HG03196 (cell line): ENCODE data around the gene ZGPAT.

Experiments
- ATAC-seq: cut with Tn5 transposase; IDR thresholded peaks from one replicate; pipeline ENCODE4 v1.9.1; 2021; ENCODE audit not compliant: unreplicated experiment

The ZGPAT gene

DNA sequence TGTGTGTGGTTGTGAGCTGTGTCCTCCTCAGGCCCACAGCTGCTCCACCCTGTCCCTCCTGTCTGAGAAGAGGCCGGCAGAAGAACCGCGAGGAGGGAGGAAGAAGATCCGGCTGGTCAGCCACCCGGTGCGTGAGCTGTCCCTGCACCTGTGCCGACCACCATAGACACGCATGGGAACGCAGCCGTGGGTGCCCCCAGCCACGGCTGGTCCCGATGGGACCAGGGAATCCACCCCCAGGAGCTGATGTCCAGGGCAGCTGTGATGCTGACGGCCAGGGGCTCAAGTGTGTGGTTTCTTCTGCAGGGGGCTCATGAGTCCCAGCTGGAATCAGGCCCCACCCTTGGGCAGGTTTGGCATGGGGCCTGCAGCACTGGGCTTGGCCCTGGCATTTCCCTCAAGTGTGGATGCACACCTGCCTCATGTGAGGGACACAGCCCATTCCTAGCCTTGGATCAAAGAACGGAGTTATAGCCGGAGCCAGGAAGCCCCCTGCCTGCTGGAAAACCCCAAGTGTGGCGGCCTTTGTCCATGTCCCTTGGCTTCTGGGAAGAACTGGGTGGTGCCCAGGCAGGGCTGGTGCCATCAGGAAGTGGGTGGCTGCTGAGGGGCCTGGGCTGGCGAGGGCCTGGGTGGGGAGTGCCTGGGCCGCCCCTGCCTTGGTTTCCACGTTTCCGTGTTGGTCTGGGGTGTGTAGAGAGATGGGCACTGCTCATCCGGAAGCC, 16.0 kb upstream of the ZGPAT start:
- ATAC-seq = no peak

DNA sequence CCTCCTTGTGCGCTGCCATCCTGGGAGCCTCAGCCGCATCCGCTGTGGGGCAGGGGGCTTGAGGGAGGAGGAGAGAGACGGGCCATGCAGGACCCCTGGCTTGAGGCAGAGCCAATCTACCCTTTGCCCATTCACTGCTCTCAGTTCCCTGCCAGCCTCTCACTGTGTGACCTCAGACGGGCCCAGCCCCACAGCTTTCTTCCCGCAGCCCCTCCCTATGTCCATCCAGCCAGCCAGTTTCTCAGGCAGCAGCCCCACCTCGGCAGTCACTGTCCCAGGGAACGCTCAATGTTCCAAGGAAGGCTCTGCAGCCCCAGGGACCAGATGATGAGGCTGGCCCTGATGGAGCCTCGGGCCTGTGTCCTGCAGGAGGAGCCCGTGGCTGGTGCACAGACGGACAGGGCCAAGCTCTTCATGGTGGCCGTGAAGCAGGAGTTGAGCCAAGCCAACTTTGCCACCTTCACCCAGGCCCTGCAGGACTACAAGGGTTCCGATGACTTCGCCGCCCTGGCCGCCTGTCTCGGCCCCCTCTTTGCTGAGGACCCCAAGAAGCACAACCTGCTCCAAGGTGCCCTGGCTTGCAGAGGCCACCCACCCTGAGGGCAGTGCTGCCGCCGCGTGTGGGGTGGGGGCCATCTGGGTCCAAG, 15.3 kb upstream of the ZGPAT start:
- no peak for ATAC-seq

DNA sequence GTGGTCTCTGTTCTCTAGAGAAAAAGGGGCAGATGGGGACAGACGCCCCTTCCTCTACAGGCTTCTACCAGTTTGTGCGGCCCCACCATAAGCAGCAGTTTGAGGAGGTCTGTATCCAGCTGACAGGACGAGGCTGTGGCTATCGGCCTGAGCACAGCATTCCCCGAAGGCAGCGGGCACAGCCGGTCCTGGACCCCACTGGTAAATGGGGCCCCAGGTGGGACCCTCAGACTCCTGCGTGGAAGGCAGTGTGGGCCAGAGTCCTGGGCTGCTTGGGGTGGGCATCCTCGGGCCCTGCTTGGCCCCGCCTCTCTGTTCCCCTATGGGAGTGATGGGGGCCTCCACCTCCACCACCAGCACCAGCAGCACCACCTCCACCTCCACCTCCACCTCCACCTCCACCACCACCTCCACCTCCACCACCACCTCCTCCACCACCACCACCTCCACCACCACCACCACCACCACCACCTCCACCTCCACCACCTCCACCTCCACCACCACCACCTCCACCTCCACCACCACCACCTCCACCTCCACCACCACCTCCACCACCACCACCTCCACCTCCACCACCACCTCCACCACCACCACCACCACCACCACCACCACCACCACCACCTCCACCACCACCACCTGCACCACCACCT, 14.6 kb upstream of the ZGPAT start:
- no peak for ATAC-seq

DNA sequence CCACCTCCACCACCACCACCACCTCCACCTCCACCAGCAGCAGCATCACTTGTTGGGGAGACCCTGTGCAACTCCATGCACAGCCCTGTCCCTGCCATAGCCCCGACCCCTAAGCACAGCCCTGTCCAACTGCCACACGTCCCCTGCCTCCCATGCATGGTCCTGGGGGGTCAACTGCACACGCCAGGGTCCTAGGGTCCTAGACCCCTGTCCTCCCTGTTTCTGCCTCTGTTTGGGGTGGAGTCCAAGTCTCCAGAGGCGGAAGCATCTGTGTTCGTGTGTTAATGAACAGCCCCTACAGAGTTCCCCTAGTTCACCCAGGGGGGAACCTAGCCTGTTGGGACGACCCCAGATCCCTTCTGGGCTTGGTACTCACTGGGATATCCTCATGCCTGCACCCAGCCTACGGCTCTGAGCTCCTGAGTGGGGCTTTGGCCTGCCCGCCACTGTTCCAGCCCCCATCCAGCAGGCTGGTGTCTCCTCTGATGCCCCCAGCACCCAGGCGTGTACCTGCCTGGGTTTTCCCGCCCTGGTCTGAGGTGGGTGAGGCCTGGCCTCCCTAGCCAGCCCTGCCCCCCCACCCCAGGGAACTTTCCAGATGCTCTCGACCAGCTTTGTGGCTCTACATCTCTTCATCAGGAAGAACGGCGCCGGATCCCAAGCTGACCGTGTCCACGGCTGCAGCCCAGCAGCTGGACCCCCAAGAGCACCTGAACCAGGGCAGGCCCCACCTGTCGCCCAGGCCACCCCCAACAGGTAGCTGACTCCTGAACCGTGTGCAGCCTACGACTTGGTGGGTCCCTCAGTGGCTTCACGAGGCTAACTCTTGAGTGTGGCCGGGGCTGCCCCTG, 13.9 kb upstream of the ZGPAT start:
- no peak for ATAC-seq

DNA sequence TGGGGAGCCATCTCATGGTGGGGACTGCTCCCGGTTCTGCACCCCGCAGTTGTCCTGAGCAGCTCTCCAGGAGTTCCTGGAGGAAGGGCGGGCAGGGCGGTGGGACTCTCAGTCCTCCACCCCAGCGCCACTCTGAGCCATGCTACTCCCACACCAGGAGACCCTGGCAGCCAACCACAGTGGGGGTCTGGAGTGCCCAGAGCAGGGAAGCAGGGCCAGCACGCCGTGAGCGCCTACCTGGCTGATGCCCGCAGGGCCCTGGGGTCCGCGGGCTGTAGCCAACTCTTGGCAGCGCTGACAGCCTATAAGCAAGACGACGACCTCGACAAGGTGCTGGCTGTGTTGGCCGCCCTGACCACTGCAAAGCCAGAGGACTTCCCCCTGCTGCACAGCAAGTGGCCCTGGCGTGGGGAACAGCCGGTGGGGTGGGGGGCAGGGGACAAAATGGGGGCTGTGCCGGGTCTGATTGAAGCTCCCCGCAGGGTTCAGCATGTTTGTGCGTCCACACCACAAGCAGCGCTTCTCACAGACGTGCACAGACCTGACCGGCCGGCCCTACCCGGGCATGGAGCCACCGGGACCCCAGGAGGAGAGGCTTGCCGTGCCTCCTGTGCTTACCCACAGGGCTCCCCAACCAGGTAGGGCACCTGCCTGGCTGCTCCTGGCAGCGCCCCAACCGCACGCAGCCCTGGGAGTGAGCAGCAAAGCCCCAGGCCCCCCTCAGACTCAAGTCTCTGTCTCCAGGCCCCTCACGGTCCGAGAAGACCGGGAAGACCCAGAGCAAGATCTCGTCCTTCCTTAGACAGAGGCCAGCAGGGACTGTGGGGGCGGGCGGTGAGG, 13.0 kb upstream of the ZGPAT start:
- ATAC-seq = no peak

DNA sequence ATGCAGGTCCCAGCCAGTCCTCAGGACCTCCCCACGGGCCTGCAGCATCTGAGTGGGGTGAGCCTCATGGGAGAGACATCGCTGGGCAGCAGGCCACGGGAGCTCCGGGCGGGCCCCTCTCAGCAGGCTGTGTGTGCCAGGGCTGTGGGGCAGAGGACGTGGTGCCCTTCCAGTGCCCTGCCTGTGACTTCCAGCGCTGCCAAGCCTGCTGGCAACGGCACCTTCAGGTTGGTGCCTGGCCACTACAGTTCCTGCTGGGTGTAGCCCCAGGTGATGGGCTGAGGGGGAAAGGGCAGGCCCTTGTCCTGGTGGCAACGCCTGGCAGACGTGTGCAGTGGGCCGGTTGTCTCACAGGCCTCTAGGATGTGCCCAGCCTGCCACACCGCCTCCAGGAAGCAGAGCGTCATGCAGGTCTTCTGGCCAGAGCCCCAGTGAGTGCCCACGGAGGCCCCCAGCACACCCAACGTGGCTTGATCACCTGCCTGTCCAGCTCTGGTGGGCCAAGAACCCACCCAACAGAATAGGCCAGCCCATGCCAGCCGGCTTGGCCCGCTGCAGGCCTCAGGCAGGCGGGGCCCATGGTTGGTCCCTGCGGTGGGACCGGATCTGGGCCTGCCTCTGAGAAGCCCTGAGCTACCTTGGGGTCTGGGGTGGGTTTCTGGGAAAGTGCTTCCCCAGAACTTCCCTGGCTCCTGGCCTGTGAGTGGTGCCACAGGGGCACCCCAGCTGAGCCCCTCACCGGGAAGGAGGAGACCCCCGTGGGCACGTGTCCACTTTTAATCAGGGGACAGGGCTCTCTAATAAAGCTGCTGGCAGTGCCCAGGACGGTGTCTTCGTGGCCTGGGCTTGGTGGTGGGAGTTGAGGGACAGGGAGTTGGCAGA, 12.2 kb upstream of the ZGPAT start:
- ATAC-seq = no peak

DNA sequence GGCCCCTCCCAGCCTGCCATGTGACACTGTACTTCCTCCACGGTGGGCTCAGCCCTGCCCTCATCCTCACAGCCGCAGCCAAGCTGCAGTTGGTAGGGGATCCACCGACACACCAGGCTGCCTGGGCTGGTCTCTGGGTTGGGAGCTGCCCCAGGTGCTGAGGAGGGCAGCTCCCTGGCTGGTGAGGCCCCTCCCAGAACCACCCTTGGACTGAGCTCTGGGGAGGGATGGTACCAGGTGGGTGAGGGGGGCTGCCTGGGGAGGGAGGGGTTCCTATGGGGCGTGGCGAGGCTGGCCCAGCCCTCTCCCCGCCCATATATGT, 11.6 kb upstream of the ZGPAT start:
- no peak for ATAC-seq

DNA sequence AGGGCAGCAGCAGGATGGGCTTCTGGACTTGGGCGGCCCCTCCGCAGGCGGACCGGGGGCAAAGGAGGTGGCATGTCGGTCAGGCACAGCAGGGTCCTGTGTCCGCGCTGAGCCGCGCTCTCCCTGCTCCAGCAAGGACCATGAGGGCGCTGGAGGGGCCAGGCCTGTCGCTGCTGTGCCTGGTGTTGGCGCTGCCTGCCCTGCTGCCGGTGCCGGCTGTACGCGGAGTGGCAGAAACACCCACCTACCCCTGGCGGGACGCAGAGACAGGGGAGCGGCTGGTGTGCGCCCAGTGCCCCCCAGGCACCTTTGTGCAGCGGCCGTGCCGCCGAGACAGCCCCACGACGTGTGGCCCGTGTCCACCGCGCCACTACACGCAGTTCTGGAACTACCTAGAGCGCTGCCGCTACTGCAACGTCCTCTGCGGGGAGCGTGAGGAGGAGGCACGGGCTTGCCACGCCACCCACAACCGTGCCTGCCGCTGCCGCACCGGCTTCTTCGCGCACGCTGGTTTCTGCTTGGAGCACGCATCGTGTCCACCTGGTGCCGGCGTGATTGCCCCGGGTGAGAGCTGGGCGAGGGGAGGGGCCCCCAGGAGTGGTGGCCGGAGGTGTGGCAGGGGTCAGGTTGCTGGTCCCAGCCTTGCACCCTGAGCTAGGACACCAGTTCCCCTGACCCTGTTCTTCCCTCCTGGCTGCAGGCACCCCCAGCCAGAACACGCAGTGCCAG, 11.0 kb upstream of the ZGPAT start, which contains the start of gene TNFRSF6B:
Gene TNFRSF6B (plus strand): TSS at position 25 of the 729 bp plus-strand sequence. CDS start 116 bp downstream, at position 141.
- no peak for ATAC-seq

DNA sequence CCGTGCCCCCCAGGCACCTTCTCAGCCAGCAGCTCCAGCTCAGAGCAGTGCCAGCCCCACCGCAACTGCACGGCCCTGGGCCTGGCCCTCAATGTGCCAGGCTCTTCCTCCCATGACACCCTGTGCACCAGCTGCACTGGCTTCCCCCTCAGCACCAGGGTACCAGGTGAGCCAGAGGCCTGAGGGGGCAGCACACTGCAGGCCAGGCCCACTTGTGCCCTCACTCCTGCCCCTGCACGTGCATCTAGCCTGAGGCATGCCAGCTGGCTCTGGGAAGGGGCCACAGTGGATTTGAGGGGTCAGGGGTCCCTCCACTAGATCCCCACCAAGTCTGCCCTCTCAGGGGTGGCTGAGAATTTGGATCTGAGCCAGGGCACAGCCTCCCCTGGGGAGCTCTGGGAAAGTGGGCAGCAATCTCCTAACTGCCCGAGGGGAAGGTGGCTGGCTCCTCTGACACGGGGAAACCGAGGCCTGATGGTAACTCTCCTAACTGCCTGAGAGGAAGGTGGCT, 10.4 kb upstream of the ZGPAT start:
- ATAC-seq = no peak

DNA sequence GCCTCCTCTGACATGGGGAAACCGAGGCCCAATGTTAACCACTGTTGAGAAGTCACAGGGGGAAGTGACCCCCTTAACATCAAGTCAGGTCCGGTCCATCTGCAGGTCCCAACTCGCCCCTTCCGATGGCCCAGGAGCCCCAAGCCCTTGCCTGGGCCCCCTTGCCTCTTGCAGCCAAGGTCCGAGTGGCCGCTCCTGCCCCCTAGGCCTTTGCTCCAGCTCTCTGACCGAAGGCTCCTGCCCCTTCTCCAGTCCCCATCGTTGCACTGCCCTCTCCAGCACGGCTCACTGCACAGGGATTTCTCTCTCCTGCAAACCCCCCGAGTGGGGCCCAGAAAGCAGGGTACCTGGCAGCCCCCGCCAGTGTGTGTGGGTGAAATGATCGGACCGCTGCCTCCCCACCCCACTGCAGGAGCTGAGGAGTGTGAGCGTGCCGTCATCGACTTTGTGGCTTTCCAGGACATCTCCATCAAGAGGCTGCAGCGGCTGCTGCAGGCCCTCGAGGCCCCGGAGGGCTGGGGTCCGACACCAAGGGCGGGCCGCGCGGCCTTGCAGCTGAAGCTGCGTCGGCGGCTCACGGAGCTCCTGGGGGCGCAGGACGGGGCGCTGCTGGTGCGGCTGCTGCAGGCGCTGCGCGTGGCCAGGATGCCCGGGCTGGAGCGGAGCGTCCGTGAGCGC, 9.8 kb upstream of the ZGPAT start:
- no peak for ATAC-seq

DNA sequence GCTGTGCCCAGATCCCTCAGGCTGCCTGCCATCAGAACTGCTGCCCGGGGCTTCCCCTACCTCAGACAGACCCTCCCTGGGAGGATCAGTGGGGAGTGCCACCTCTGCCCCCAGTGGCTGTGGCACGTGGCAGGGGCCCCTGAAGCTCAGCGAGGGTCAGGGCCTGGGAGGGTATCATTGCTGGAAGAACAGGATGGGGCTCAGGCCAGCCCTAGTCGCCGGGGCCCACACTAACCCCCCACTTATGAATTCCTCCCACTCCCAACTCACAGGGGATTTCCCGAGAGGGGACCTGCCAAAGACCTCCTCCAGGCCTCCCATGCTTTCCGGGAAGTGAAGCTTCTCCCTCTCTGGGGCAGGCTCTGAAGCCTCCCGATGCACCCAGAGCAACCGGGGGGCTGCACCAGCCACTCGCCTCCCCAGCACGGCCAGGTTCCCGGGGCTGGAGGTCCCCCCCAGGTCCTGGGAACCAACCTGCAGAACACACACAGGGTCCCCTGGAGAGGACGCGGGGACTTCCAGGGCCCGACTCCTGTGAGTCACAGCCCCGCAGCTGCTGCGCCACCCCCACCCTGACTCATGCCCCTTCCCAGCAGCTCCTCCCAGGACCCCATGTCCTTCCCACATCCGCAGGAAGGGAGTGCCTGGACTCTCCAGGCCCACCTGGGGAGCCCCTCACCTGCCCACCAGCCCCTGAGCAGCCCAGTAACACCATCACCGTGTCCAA, 8.9 kb upstream of the ZGPAT start:
- no peak for ATAC-seq

DNA sequence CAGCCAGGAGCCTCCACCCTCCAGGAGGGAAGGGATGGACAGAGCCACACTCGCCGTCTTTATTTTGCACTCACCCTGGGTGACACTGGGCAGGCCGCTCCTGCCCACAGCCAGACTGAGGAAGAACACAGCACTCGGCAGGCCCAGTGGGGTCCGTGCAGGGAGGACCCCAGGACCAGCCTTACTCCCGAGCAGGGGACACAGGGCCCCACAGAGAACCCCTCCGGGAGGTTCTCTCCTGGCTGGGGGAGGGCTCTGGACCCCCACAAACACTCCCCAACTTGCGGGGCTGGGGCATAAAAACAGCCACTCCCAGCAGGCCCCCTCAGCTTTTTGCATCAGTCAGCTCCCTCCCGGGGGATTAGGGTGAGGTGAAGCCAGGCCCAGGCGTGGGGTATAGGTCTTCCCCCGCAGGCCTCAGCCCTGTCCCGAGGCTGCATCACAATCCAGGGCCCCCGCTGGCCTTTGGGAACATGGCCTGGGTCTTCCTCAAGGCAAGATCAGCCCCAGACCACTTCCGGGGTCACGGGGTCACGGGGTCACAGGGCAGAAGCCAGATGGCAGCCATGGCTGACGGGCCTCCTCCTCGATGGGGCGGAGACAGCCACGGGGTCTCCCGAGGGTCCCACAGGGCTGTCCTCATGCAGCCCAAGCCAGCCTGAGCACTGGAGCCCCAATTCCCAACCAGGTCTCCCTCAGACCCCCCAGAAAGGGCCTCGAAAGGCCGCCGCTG, 8.2 kb upstream of the ZGPAT start:
- ATAC-seq = no peak

DNA sequence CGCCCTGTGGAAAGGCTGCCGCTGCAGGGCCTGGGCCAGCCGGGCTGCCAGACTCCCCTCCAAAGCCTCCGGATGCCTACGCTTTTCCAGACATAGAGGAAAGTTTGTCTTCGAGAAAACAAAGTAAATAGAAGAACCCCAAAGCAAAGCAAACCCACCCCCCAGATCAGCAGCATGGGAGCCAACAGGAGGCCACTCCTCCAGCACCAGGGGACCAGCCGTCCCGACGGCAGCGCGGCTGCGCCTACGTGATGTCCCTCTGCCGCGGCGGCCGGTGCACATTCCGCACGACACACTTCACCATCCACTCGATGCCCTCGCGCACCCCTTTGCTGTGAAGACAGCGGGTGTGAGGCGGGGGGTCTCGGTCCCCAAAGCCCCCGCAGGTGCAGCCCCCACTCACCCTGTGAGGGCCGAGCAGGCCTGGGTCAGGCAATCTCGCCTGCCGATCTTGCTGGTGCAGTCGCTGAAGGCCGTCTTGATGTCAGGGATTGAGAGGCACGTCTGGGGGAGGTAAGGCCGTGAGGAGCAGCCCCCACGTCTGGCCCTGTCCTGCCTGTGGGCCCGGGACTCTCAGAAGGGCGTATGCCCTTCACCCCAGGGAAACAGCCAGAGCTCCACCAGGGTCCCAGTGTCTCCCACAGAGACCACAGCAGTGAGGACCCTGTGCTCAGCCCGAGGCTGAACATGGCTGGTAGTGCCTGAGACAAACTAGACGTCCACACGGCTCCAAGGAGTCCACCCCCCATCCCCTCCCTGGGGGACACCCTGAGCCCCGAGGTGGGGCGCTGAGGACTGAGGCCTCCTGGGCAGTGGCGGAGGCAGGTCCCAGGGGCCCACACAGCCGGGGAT, 7.4 kb upstream of the ZGPAT start:
- no peak for ATAC-seq

DNA sequence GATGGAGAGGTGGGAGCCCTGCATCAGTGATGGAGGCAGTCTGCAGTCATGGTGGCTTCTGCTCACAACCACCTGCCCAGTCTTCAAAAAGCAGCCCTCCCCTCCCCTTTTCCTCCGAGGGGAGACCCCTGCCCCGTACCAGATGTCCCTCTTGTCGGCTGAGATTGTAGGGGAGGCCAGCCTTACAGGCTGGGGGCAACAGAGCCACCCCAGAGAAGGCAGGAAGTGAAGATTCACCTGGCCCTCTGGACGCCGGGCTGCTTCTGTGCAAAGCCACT, 6.8 kb upstream of the ZGPAT start:
- no peak for ATAC-seq

DNA sequence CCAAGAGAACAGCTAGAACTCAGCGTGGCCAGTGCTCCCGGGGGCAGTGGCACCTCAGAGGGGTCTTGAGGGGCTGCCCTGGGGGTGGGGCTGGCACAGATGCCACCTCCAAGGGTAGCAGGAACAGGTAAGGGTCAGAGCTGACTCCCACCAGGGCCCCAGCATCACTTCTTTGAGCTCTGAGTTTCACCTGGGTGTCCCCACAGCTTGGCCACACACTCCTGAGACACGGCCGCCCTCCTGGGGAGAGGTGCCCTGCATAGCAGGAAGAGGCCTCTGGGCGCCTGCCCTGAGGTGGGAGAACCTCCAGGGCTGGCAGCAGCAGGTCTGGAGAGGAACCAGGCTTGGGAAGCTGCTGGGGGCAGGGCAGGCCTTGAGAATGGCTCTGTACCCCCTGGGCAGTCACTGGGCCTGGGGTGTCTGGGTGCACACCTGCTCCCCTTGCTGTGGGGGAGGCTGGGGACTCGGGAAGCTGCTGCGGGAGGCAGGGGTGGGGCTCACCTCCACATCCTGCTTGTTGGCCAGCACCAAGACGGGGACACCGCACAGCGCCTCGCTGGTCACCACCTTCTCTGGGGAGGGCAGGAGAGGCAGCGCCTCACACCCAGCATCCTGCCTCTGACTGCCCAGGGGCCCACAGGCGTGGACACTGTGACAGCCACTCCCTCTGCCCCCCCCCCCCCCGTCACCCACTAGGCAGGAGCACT, 6.4 kb upstream of the ZGPAT start:
- ATAC-seq = no peak
